Gastroesophageal sphincter (tissue), 3 donors: ENCODE results near the gene XRCC1.

Experiments used
- CTCF ChIP-seq, 4 experiments: fragments of 200-600 bp in 2 of 4; fragments of 450-650 bp in 2 of 4; sonication (generic) in 1 of 4; IDR thresholded peaks; one replicate each; pipeline ENCODE4 v1.5.1; 2017 to 2019; ENCODE audit warnings: antibody characterized with exemption in 4 of 4, mild to moderate bottlenecking in 2 of 4, moderate library complexity in 2 of 4
- EP300 ChIP-seq: sonication (generic); formaldehyde crosslinking; IDR thresholded peaks from one replicate; pipeline ENCODE4 v1.6.1; 2017; ENCODE audit warnings: antibody characterized with exemption, mild to moderate bottlenecking
- POLR2A ChIP-seq, 2 donors: fragments of 450-650 bp; IDR thresholded peaks; one replicate each; pipeline ENCODE4 v1.6.1; 2017; ENCODE audit warnings: antibody characterized with exemption in 2 of 2, mild to moderate bottlenecking in 2 of 2, moderate library complexity in 1 of 2
- POLR2AphosphoS5 ChIP-seq: sonication (generic); formaldehyde crosslinking; IDR thresholded peaks from one replicate; pipeline ENCODE4 v1.6.1; 2017; ENCODE audit warnings: antibody characterized with exemption

DNA sequence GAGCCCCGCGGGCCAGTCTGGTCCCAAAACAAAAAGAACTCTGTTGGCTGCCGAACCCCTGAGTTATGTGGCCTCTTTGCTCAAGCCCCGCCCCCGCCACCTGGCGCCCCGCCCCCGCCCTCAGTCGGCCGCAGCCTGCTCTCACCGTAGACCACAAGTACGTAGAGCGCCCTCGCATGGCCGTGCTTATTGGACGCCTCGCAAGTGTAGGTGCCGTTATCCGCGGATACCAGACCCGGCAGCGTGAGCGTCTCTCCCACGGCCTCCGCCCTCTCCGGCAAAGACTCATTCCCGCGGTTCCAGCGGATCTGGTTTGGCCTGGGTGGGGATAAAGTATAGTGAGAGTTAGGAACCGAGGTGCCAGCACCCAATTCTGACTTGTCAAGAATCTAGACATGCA is 49.6 kb upstream of the XRCC1 start:
- no peak for TF ChIP-seq CTCF (IDR thresholded peaks at IDR 0.05)
- TF ChIP-seq POLR2A (IDR thresholded peaks at IDR 0.05) = no peak
- TF ChIP-seq EP300 = no peak
- no peak for TF ChIP-seq POLR2AphosphoS5
